ENCODE measurements around the gene SLC38A4. TPM values are rescaled to one million over a fixed set of nuclear protein-coding genes. Genes with fewer than 3 reads are reported as not detected.

SLC38A4 gene
- total RNA-seq, 1 experiment from 2014 or later = 0.96 TPM

GRCh38 chr12:46803517-46803916 lies 22.3 kb downstream of the SLC38A4 start:
- H2BK12ac ChIP-seq (ENCODE audit: insufficient read length, low read depth, low read length) = no peak overlapping the region
- H3K27ac Mint-ChIP-seq = no peak overlapping the region
- no peak overlapping the region for H3K9ac ChIP-seq (ENCODE audit: extremely low read depth, insufficient read length, low read length)

More at GRCh38 chr12:46803517-46803916, 22.3 kb downstream of the SLC38A4 start:
- no peak overlapping the region for H3K18ac ChIP-seq (ENCODE audit: insufficient read length, low read depth, low read length)
- Mint-ChIP-seq H3K4me1 (no peaks in the 10 kb centered on the region), H3K36me3 (ENCODE audit: insufficient read depth in 1 of 3, low read depth in 3 of 3) (no peaks in the 10 kb centered on the region), H3K27me3 (ENCODE audit: low read depth) (no peaks in the 10 kb centered on the region), H3K4me3 (no peak overlapping the region), H3K9me3 (no peaks in the 10 kb centered on the region)
- no peaks in the 10 kb centered on the region for H3K79me2 ChIP-seq (ENCODE audit: insufficient read depth, low read length)
- no peak for DNase-seq
- no peak overlapping the region for H2AFZ ChIP-seq (ENCODE audit: low read length)
- H3K79me1 ChIP-seq (ENCODE audit: insufficient read depth, low read depth, low read length, poor library complexity, severe bottlenecking) = no peaks in the 10 kb centered on the region
- H2BK20ac ChIP-seq (ENCODE audit: low read depth, low read length, poor library complexity, severe bottlenecking) = no peak overlapping the region
- no peak for TF ChIP-seq CTCF (conservative IDR thresholded peaks at IDR 0.05)
- H3K14ac ChIP-seq (ENCODE audit: insufficient read depth, low read length) = no peak overlapping the region
- no peaks in the 10 kb centered on the region for H3K4me1 ChIP-seq (ENCODE audit: insufficient read depth, low read length)
- no peak overlapping the region for H2BK5ac ChIP-seq (ENCODE audit: insufficient read length, low read length)
- H2BK120ac ChIP-seq (ENCODE audit: low read depth, low read length, poor library complexity, severe bottlenecking) = no peak overlapping the region
- no peak overlapping the region for H3K4me2 ChIP-seq (ENCODE audit: insufficient read depth, insufficient read length, low read length)
- no CpG with 5 or more reads among the region's 3 CpGs for WGBS (ENCODE audit: extremely low coverage, insufficient read length, low lambda C conversion rate)
- H4K5ac ChIP-seq (ENCODE audit: insufficient read length, low read depth, low read length) = no peak overlapping the region
- H2AK5ac ChIP-seq (ENCODE audit: insufficient read length, low read length) = no peak overlapping the region
- H3K23ac ChIP-seq (ENCODE audit: insufficient read length, low read depth, low read length) = no peak overlapping the region
- no peak overlapping the region for H3K27ac ChIP-seq (ENCODE audit: insufficient read length, low read depth, low read length)
- H4K20me1 ChIP-seq (ENCODE audit: control insufficient read depth, insufficient read depth, insufficient read length) = no peaks in the 10 kb centered on the region
- H2BK15ac ChIP-seq (ENCODE audit: low read depth, low read length) = no peak overlapping the region
- no peaks in the 10 kb centered on the region for H3K27me3 ChIP-seq (ENCODE audit: insufficient read depth, low read length)
- no peaks in the 10 kb centered on the region for H3K9me3 ChIP-seq (ENCODE audit: control insufficient read depth, low read depth, low read length)
- no peak overlapping the region for H4K8ac ChIP-seq (replicated peaks; ENCODE audit: insufficient read length, low read depth, low read length)
- H3T11ph ChIP-seq (ENCODE audit: low read length) = no peak overlapping the region
- no peak overlapping the region for H3K4ac ChIP-seq (ENCODE audit: low read depth, low read length)
- no peak overlapping the region for H4K91ac ChIP-seq (ENCODE audit: insufficient read length, low read depth, low read length)
- no peaks in the 10 kb centered on the region for H3K23me2 ChIP-seq (ENCODE audit: insufficient read length, low read depth, low read length, poor library complexity, severe bottlenecking)
- no peak overlapping the region for H3K56ac ChIP-seq (ENCODE audit: insufficient read length, low read depth, low read length)
